ENCODE measurements around the gene NRTN. TPM values are rescaled to one million over a fixed set of nuclear protein-coding genes. Genes with fewer than 3 reads are reported as not detected.

Gene NRTN
- total and polyA plus RNA-seq, 2 experiments from 2014 or later: not detected

DNA sequence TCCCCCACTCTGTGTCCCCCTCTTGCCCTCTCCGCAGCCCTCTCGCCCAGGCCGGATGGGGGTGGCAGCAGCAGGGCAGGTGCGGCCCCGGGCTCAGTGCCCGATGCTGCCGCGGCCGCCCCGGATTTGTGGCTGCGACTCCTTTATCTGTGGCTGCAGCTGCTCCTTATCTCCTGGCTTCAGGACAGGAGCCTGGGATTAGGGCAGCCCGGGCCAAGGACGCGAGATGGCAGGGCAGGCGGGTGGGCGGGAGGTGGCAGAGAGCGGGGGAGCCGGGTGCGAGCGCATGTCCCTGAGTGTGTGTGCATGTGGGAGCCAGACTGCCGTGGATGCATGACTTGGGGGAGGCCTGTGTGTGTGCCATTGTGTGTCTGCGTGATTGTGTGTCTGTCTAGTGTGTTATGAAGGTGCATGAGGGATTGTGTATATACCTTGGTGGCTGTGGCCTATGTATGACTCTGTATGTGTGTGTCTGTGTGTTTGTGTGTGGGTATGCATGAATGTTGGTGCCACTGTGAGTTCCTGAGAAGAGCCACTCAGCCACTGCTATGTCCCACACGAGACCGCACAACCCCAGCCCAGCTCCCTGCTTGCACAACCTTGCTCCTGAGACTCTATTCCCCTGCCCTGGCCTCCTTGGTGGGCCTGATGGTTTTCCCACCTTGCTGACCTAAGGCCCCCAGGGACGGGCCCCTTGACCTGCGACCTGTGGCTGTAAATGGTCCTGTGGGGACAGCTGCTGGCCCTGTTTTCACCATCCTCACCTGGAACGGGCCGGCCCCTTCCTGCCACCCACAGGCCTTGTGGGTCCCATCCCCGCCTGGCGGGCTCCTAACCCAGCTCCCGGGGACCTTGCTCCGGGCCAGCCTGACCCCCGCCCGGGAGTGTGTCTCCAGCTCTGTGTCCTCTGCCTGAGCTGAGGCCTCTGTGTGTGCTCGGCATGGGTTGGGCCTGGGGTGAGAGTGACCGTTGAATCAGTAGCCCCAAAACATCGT, 5.3 kb upstream of the NRTN start:
- no peaks in the 10 kb centered on the region for H3K9me2 ChIP-seq (ENCODE audit: insufficient read depth)
- H4K20me1 ChIP-seq (ENCODE audit: insufficient read depth): no peaks in the 10 kb centered on the region
- no peaks in the 10 kb centered on the region for H3K36me3 ChIP-seq (ENCODE audit: low read depth)
- peaks cover 5% of the 10 kb centered on the region for H3K27me3 ChIP-seq (replicated peaks; ENCODE audit: insufficient read depth)
- H3K79me2 ChIP-seq (ENCODE audit: insufficient read depth): no peaks in the 10 kb centered on the region
- no peak overlapping the region for H3K4me2 ChIP-seq (ENCODE audit: unreplicated experiment)
- no peak overlapping the region for H2AFZ ChIP-seq
- H3K27ac ChIP-seq: no peak overlapping the region
- 77% methylated on average over 28 to 37 of the region's 37 CpGs for WGBS, 2 experiments (ENCODE audit: low coverage in 1 of 2, low lambda C conversion rate in 2 of 2, missing lambda C conversion rate in 2 of 2)
- in situ Hi-C loops (cut with MboI): loop anchor here (5.0 kb wide), 1 partner anchor 93 kb away; no protein-coding TSS in a partner anchor
- H3K9ac ChIP-seq: no peak overlapping the region
- H3K4me1 ChIP-seq (ENCODE audit: insufficient read depth): no peaks in the 10 kb centered on the region
- H3K9me3 ChIP-seq (ENCODE audit: low read depth): no peaks in the 10 kb centered on the region
- DNase-seq: no peak
- TF ChIP-seq EZH2 (IDR thresholded peaks at IDR 0.05; ENCODE audit: insufficient read depth, poor library complexity, severe bottlenecking): no peak
- TF ChIP-seq EZH2phosphoT487 (IDR thresholded peaks at IDR 0.05; ENCODE audit: insufficient read depth, low read depth): no peak
- H3K4me3 ChIP-seq: no peak overlapping the region
- H3F3A ChIP-seq (ENCODE audit: insufficient read depth): no peaks in the 10 kb centered on the region

DNA sequence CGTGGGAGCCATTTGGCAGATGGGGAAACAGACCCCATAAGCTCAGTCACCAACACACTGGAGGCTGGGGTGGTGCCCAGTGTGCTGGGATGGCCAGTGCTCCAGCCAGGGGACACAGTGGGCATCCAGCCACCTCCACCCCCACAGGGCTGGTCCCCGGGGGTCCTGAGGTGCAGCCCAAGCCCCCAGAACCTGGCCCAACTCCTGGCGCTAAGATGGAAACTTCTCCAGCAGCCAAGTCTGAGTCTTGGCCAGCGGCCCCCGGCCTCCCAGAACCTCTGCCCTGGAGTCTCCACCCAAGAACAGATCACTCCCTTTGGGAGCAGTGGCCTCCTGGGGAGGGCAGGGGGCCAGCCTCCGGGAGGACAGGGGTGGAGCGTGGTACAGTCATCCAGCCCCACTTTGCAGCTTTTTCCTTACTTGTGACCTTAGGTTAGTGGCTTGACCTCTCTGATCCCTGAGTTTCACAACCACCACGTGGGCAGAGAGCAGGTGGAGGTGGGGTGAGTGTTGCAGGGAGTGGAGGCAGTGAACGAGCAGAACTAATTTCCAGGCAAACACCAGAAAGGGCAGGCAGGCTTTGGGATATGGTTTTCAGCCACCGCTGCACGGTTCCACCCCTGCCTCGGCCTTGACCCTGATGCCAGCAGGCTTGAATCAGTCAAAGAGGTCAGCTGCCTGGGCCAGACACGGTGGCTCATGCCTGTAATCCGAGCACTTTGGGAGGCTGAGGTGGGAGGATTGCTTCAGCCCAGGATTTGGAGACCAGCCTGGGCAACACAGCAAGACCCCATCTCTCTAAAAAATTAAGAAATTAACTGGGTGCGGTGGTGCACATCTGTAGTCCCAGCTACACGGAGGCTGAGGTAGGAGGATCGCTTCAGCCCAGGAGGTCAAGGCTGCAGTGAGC, 4.3 kb upstream of the NRTN start:
- Histone ChIP-seq H3K27me3 (replicated peaks; ENCODE audit: insufficient read depth) (peaks cover 9% of the 10 kb centered on the region), H3K9ac (no peak overlapping the region), H2AFZ (no peak overlapping the region), H3K27ac (no peak overlapping the region), H3K36me3 (ENCODE audit: low read depth) (no peaks in the 10 kb centered on the region), H4K20me1 (ENCODE audit: insufficient read depth) (no peaks in the 10 kb centered on the region), H3K4me2 (ENCODE audit: unreplicated experiment) (no peak overlapping the region), H3K9me3 (ENCODE audit: low read depth) (no peaks in the 10 kb centered on the region), H3K4me3 (no peak overlapping the region), H3F3A (ENCODE audit: insufficient read depth) (no peaks in the 10 kb centered on the region), H3K79me2 (ENCODE audit: insufficient read depth) (no peaks in the 10 kb centered on the region), H3K4me1 (ENCODE audit: insufficient read depth) (no peaks in the 10 kb centered on the region), H3K9me2 (ENCODE audit: insufficient read depth) (no peaks in the 10 kb centered on the region)
- DNase-seq: no peak
- in situ Hi-C loops (cut with MboI): loop anchor here (5.0 kb wide), 1 partner anchor 92 kb away; no protein-coding TSS in a partner anchor
- WGBS, 2 experiments (ENCODE audit: low coverage in 1 of 2, low lambda C conversion rate in 2 of 2, missing lambda C conversion rate in 2 of 2): 39 to 45% methylated on average over 17 of the region's 17 CpGs
- no peak for TF ChIP-seq EZH2 (IDR thresholded peaks at IDR 0.05; ENCODE audit: insufficient read depth, poor library complexity, severe bottlenecking)
- TF ChIP-seq EZH2phosphoT487 (IDR thresholded peaks at IDR 0.05; ENCODE audit: insufficient read depth, low read depth): no peak

DNA sequence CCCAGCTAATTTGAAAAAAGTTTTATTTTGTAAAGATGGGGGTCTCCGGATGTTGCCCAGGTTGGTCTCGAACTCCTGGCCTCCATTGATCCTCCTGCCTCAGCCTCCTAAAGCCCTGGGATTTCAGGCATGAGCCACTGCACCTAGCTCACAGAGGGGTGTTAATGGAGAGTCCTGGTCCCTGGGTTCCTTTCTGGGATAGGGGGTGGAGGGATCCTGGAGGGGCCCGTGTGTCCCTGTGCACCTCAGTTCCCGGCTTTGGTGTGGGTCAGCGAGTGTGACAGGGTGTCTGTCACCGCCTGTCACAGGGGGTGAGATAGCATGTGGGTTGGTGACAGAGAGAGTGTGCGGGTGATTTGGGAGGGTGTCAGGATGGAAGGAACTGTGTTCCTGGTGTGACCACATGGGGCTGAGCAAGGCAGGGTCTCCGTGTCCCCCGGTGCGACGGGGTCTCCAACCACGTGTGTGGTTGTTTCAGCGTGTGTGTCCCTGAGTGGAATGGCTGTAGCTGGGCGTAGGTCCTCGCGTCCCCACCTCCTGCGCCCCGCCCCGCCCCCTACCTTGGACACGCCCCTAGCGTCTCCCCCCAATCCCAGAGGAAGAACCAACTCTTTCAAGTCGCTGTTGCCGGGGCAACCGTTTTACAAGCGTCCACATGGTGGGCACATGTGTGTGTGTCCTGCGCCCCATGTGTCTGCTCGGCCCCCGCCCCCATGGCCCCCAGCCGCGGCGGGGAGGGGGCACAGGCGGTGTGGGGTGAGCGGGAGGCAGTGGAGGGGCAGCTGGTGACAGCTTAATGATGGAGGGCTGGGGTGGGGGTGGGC, 2.9 kb upstream of the NRTN start:
- peak; percentile 62 for DNase-seq
- in situ Hi-C loops (cut with MboI): loop anchor here (5.0 kb wide), 1 partner anchor 90 kb away; no protein-coding TSS in a partner anchor
- no peak overlapping the region for H3K9ac ChIP-seq

More for the DNA sequence above, 2.9 kb upstream of the NRTN start:
- no peak overlapping the region for H3K4me3 ChIP-seq
- 6 to 9% methylated on average over 24 to 33 of the region's 33 CpGs for WGBS, 2 experiments (ENCODE audit: low coverage in 1 of 2, low lambda C conversion rate in 2 of 2, missing lambda C conversion rate in 2 of 2)
- H3K27me3 ChIP-seq (replicated peaks; ENCODE audit: insufficient read depth): peaks cover 15% of the 10 kb centered on the region
- no peak overlapping the region for H3K27ac ChIP-seq
- no peaks in the 10 kb centered on the region for H3K36me3 ChIP-seq (ENCODE audit: low read depth)
- H3K9me2 ChIP-seq (ENCODE audit: insufficient read depth): no peaks in the 10 kb centered on the region
- TF ChIP-seq EZH2phosphoT487 (IDR thresholded peaks at IDR 0.05; ENCODE audit: insufficient read depth, low read depth) (no peak), EZH2 (IDR thresholded peaks at IDR 0.05; ENCODE audit: insufficient read depth, poor library complexity, severe bottlenecking) (no peak)
- no peaks in the 10 kb centered on the region for H3K79me2 ChIP-seq (ENCODE audit: insufficient read depth)
- no peaks in the 10 kb centered on the region for H3F3A ChIP-seq (ENCODE audit: insufficient read depth)
- H2AFZ ChIP-seq: no peak overlapping the region
- no peaks in the 10 kb centered on the region for H3K4me1 ChIP-seq (ENCODE audit: insufficient read depth)
- no peaks in the 10 kb centered on the region for H4K20me1 ChIP-seq (ENCODE audit: insufficient read depth)
- no peaks in the 10 kb centered on the region for H3K9me3 ChIP-seq (ENCODE audit: low read depth)
- no peak overlapping the region for H3K4me2 ChIP-seq (ENCODE audit: unreplicated experiment)

Measured in GM23248 (cell line).